ENCODE data around the gene THRA.

The THRA gene

GRCh38 chr17:40060887-40061608, 1.7 kb upstream of the THRA start:
- TF ChIP-seq CTCF (IDR thresholded peaks at IDR 0.05; ENCODE audit: low read depth, low read length), result no peak
- H3K4me3 ChIP-seq (replicated peaks in 1 of 2; ENCODE audit: low read depth in 2 of 2, low read length in 2 of 2), result no peak overlapping the region
- no peak for DNase-seq (ENCODE audit: low read depth in 2 of 2)

- TF ChIP-seq CTCF (IDR thresholded peaks at IDR 0.05; ENCODE audit: low read depth, low read length), result no peak
- DNase-seq (ENCODE audit: low read depth in 2 of 2), result no peak
- no peak overlapping the region for H3K4me3 ChIP-seq (replicated peaks in 1 of 2; ENCODE audit: low read depth in 2 of 2, low read length in 2 of 2)
Measured at GRCh38 chr17:40061609-40062038, 1.1 kb upstream of the THRA start.

- no peak for TF ChIP-seq CTCF (IDR thresholded peaks at IDR 0.05; ENCODE audit: low read depth, low read length)
- peak overlapping the region; percentile 96 to 98 for H3K4me3 ChIP-seq (replicated peaks in 1 of 2; ENCODE audit: low read depth in 2 of 2, low read length in 2 of 2)
- peak; percentile 30 to 33 for DNase-seq (ENCODE audit: low read depth in 2 of 2)
Measured at GRCh38 chr17:40063187-40063771, 514 bp downstream of the THRA start.

GRCh38 chr17:40063901-40064531, 1.3 kb downstream of the THRA start:
- TF ChIP-seq CTCF (IDR thresholded peaks at IDR 0.05; ENCODE audit: low read depth, low read length), result no peak
- H3K4me3 ChIP-seq (replicated peaks in 1 of 2; ENCODE audit: low read depth in 2 of 2, low read length in 2 of 2), result peak overlapping the region; percentile 96 to 98
- DNase-seq (ENCODE audit: low read depth in 2 of 2), result no peak

GRCh38 chr17:40064971-40065768, 2.4 kb downstream of the THRA start:
- H3K4me3 ChIP-seq (replicated peaks in 1 of 2; ENCODE audit: low read depth in 2 of 2, low read length in 2 of 2), result peak overlapping the region; percentile 96 to 98
- TF ChIP-seq CTCF (IDR thresholded peaks at IDR 0.05; ENCODE audit: low read depth, low read length), result no peak
- DNase-seq (ENCODE audit: low read depth in 2 of 2), result peak; percentile 33 to 48

GRCh38 chr17:40065769-40066510, 3.2 kb downstream of the THRA start:
- DNase-seq (ENCODE audit: low read depth in 2 of 2), result no peak
- no peak overlapping the region for H3K4me3 ChIP-seq (replicated peaks in 1 of 2; ENCODE audit: low read depth in 2 of 2, low read length in 2 of 2)
- TF ChIP-seq CTCF (IDR thresholded peaks at IDR 0.05; ENCODE audit: low read depth, low read length), result no peak
